ENCODE data around the gene VPS9D1.
"Not testable (repeated sequence)": the region's sequence is repeated elsewhere in the genome, so short reads cannot be mapped to it uniquely, and the experiment has no call there.

Gene VPS9D1

GRCh38 chr16:89699629-89700099 lies 21.0 kb downstream of the VPS9D1 start:
- not testable (repeated sequence) for DNase-seq; H3K27me3 Mint-ChIP-seq; ATAC-seq (replicated peaks); H3K9me3 Mint-ChIP-seq
- Mint-ChIP-seq H3K36me3 (ENCODE audit: insufficient read depth) (peaks cover 56% of the 10 kb centered on the region), H3K4me1 (ENCODE audit: low read depth in 2 of 2) (peaks cover 5 to 27% of the 10 kb centered on the region in 2 donors), H3K4me3 (peak overlapping the region; percentile 77), H3K27ac (peak overlapping the region; percentile 88 to 89)

- H3K4me3 Mint-ChIP-seq, result not testable (repeated sequence)
- Mint-ChIP-seq H3K36me3 (ENCODE audit: insufficient read depth) (peaks cover 58% of the 10 kb centered on the region), H3K4me1 (ENCODE audit: low read depth in 2 of 2) (peaks cover 5 to 27% of the 10 kb centered on the region in 2 donors)
Observed at GRCh38 chr16:89698717-89699116, 22.0 kb downstream of the VPS9D1 start.

GRCh38 chr16:89697616-89698331 lies 22.9 kb downstream of the VPS9D1 start:
- H3K4me3 Mint-ChIP-seq, result no peak overlapping the region
- no peaks in the 10 kb centered on the region for H3K27me3 Mint-ChIP-seq
- no peaks in the 10 kb centered on the region for H3K9me3 Mint-ChIP-seq
- ATAC-seq (replicated peaks), result no peak
- peaks cover 67% of the 10 kb centered on the region for H3K36me3 Mint-ChIP-seq (ENCODE audit: insufficient read depth)
- DNase-seq, result no peak
- H3K27ac Mint-ChIP-seq, result no peak overlapping the region
- H3K4me1 Mint-ChIP-seq (ENCODE audit: low read depth in 2 of 2), result peaks cover 5 to 27% of the 10 kb centered on the region in 2 donors

More at GRCh38 chr16:89698717-89699116, 22.0 kb downstream of the VPS9D1 start:
- not testable (repeated sequence) for H3K27me3 Mint-ChIP-seq; DNase-seq; ATAC-seq (replicated peaks); H3K9me3 Mint-ChIP-seq
- H3K27ac Mint-ChIP-seq, result peak overlapping the region; percentile 73 to 88

- Mint-ChIP-seq H3K4me1 (ENCODE audit: low read depth in 2 of 2) (peaks cover 5 to 27% of the 10 kb centered on the region in 2 donors), H3K36me3 (ENCODE audit: insufficient read depth) (peaks cover 72% of the 10 kb centered on the region), H3K9me3 (no peaks in the 10 kb centered on the region), H3K27me3 (no peaks in the 10 kb centered on the region), H3K4me3 (no peak overlapping the region), H3K27ac (peak overlapping the region; percentile 44 to 79)
- ATAC-seq (replicated peaks), result no peak
- DNase-seq, result no peak
Observed at GRCh38 chr16:89697161-89697615, 23.5 kb downstream of the VPS9D1 start.

DNA sequence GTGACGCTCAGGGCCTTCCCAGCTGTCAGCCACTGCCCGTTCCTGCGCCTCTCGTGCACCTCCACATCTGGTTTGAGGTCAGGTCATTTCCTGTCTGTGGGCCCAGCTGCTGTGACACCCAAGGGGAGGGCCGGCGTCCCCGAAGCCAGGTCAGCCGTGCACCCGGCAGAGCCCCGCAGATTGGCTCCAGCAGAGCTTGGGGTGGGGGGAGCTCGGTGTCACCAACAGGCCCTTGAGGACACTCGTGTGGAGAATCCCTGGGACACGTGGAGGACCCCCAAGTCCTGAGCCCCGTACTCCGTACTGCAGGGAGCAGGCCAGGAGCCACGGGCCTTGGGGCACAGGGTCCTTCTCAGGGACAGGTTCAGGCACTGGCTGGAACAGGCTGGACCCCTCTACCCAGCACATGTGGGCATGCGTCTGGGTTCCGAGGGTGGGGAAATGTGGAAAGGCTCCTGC lies 24.0 kb downstream of the VPS9D1 start:
- DNase-seq, result peak; percentile 49 to 61 (median 58)
- peak; percentile 37 for ATAC-seq (replicated peaks)
- H3K4me1 Mint-ChIP-seq (ENCODE audit: low read depth in 2 of 2), result peaks cover 5 to 27% of the 10 kb centered on the region in 2 donors
- no peaks in the 10 kb centered on the region for H3K27me3 Mint-ChIP-seq
- H3K4me3 Mint-ChIP-seq, result peak overlapping the region; percentile 33 to 61
- peaks cover 75% of the 10 kb centered on the region for H3K36me3 Mint-ChIP-seq (ENCODE audit: insufficient read depth)
- peak overlapping the region; percentile 44 to 79 for H3K27ac Mint-ChIP-seq
- H3K9me3 Mint-ChIP-seq, result no peaks in the 10 kb centered on the region

DNA sequence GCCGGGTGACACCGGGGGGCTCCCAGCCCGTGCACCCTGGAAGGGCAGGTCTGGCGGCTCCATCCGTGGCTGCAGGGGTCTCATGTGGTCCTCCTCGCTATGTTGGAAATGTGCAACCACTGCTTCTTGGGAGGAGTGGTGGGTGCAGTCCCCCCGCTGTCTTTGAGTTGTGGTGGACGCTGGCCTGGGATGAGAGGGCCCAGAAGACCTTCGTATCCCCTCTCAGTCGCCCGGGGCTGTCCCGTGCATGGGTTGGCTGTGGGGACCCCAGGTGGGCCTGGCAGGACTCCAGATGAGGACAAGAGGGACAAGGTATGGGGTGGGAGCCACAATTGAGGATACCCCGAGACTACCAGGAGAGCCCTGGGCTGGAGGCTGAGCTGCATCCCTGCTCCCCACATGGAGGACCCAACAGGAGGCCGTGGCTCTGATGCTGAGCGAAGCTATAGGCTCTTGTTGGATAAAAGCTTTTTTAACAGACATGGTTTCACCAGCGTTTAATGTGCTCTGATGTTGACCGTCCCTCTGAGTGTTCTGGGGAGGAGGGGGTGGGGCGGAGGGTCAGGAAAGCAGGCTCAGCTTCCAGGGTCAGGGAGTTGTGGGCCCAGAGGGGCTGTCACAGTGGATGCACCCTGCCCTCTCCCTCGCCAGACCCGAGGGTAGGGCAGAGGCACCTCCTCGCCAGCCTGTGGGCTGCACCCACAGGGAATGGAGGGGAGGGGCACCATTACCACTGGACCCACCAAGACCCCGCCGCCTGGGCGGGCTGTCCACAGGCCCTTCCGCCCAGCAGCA lies 24.6 kb downstream of the VPS9D1 start:
- peaks cover 77% of the 10 kb centered on the region for H3K36me3 Mint-ChIP-seq (ENCODE audit: insufficient read depth)
- no peak for ATAC-seq (replicated peaks)

DNA sequence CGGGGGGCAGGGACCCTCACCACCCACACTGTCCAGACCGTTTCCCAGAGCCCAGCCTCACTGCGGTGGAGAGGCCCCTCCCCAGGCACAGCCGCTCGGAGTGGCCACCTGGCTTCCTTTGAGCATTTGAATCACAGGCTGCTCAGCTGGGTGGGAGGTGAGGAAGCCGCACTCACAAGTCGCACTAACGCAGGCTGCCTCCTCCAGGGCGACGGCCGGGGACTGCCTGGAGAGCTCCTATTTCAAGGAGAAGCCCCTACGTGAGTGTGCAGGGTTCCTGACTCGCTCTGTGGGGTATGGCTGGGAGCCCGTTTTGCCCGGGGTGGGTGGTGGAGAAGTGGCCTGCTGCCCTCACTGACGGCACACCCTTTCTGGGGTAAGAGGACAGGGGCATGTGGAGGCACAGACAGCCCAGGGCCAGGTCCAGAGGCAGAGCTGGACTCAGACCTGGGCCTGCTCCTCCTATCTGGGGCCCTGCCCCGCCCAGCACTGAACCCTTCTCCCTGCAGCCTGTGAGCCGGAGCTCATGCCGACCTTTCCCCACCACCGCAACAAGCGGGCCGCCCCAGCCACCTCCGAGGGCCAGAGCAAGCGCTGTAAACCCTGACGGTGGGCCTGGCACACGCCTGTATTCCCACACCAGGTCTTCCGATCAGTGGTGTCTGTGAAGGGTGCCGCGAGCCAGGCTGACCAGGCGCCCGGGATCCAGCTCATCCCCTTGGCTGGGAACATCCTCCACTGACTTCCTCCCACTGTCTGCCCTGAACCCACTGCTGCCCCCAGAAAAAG lies 25.4 kb downstream of the VPS9D1 start:
- peak overlapping the region; percentile 44 to 79 for H3K27ac Mint-ChIP-seq
- no peaks in the 10 kb centered on the region for H3K9me3 Mint-ChIP-seq
- H3K36me3 Mint-ChIP-seq (ENCODE audit: insufficient read depth), result peaks cover 75% of the 10 kb centered on the region
- peaks cover 5 to 29% of the 10 kb centered on the region in 2 donors for H3K4me1 Mint-ChIP-seq (ENCODE audit: low read depth in 2 of 2)
- ATAC-seq (replicated peaks) (no peak), DNase-seq (no peak)
- no peaks in the 10 kb centered on the region for H3K27me3 Mint-ChIP-seq
- H3K4me3 Mint-ChIP-seq, result peak overlapping the region in 1 of 2 donors; percentile 8

More for the DNA sequence above, 24.6 kb downstream of the VPS9D1 start:
- DNase-seq, result no peak
- H3K9me3 Mint-ChIP-seq, result no peaks in the 10 kb centered on the region
- peak overlapping the region; percentile 33 to 61 for H3K4me3 Mint-ChIP-seq
- H3K27me3 Mint-ChIP-seq, result no peaks in the 10 kb centered on the region
- peak overlapping the region; percentile 44 to 79 for H3K27ac Mint-ChIP-seq
- H3K4me1 Mint-ChIP-seq (ENCODE audit: low read depth in 2 of 2), result peaks cover 5 to 27% of the 10 kb centered on the region in 2 donors

GRCh38 chr16:89694784-89695085 lies 26.0 kb downstream of the VPS9D1 start:
- ATAC-seq (replicated peaks); H3K9me3 Mint-ChIP-seq; DNase-seq; H3K27ac Mint-ChIP-seq; H3K27me3 Mint-ChIP-seq: not testable (repeated sequence)
- Mint-ChIP-seq H3K4me3 (peak overlapping the region in 1 of 2 donors; percentile 8), H3K36me3 (ENCODE audit: insufficient read depth) (peaks cover 72% of the 10 kb centered on the region), H3K4me1 (ENCODE audit: low read depth in 2 of 2) (peaks cover 0 to 27% of the 10 kb centered on the region in 2 donors)

GRCh38 chr16:89693931-89694783 lies 26.5 kb downstream of the VPS9D1 start:
- Mint-ChIP-seq H3K9me3 (no peaks in the 10 kb centered on the region), H3K4me1 (ENCODE audit: low read depth in 2 of 2) (peaks cover 0 to 26% of the 10 kb centered on the region in 2 donors), H3K4me3 (peak overlapping the region in 1 of 2 donors; percentile 36), H3K27ac (peak overlapping the region; percentile 22 to 35), H3K36me3 (ENCODE audit: insufficient read depth) (peaks cover 70% of the 10 kb centered on the region), H3K27me3 (no peaks in the 10 kb centered on the region)
- no peak for DNase-seq
- no peak for ATAC-seq (replicated peaks)

DNA sequence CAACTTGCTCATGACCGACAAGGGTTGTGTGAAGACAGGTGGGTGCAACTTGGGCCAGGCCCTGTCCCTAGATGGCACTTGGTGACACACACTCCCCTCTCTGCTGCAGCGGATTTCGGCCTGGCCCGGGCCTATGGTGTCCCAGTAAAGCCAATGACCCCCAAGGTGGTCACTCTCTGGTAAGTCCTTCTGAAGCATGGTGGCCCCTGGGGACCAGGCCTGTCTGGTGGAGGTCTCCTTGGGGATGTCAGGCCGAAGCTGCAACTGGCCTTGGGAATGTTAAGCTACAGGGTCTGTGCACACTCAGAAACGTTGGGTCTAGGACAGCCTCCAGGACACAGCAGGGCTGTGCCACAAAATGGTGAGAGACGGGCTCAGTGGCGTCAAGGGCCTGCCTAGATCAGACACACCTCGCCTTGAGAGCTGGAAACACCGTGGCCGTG lies 27.4 kb downstream of the VPS9D1 start:
- no peak for ATAC-seq (replicated peaks)
- Mint-ChIP-seq H3K27ac (peak overlapping the region; percentile 22 to 35), H3K9me3 (no peaks in the 10 kb centered on the region), H3K27me3 (no peaks in the 10 kb centered on the region), H3K4me3 (no peak overlapping the region), H3K4me1 (ENCODE audit: low read depth in 2 of 2) (peaks cover 0 to 24% of the 10 kb centered on the region in 2 donors), H3K36me3 (ENCODE audit: insufficient read depth) (peaks cover 62% of the 10 kb centered on the region)
- DNase-seq, result no peak

GRCh38 chr16:89691986-89692569 lies 28.6 kb downstream of the VPS9D1 start:
- Mint-ChIP-seq H3K27me3 (no peaks in the 10 kb centered on the region), H3K4me1 (ENCODE audit: low read depth in 2 of 2) (peaks cover 6 to 32% of the 10 kb centered on the region in 2 donors), H3K27ac (no peak overlapping the region), H3K9me3 (no peaks in the 10 kb centered on the region), H3K36me3 (ENCODE audit: insufficient read depth) (peaks cover 57% of the 10 kb centered on the region), H3K4me3 (no peak overlapping the region)
- no peak for ATAC-seq (replicated peaks)
- no peak for DNase-seq

All from effector memory CD8-positive, alpha-beta T cell (primary cell).